ENCODE data around the gene CTSE.

GRCh38 chr1:205979301-205979700 lies 44.4 kb downstream of the CTSE start:
- TF ChIP-seq CTCF (IDR thresholded peaks at IDR 0.05) (no peak), EP300 (IDR thresholded peaks at IDR 0.05) (no peak), POLR2A (IDR thresholded peaks at IDR 0.05; ENCODE audit: low read depth) (no peak)

Data from esophagus muscularis mucosa (tissue), 4 donors.